ENCODE measurements around the gene MARCHF10.

DNA sequence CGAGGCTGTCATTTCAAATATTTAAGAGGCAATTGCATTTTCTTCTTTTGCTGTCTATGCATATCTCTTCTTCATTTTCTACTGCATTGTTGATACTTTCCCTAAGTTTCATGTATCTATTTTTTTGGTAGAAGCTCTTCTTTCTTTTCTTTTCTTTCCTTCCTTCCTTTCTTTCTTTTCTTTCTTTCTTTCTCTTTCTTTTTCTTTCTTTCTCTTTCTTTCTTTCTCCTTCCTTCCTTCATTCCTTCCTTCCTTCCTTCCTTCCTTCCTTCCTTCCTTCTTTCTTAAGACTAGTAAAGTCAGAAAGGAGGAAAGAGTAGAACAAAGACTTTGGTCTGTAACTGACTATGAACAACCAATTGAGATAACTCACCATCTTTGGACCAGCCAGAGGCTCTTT lies 146.8 kb downstream of the MARCHF10 start:
- TF ChIP-seq, protein P1, sequence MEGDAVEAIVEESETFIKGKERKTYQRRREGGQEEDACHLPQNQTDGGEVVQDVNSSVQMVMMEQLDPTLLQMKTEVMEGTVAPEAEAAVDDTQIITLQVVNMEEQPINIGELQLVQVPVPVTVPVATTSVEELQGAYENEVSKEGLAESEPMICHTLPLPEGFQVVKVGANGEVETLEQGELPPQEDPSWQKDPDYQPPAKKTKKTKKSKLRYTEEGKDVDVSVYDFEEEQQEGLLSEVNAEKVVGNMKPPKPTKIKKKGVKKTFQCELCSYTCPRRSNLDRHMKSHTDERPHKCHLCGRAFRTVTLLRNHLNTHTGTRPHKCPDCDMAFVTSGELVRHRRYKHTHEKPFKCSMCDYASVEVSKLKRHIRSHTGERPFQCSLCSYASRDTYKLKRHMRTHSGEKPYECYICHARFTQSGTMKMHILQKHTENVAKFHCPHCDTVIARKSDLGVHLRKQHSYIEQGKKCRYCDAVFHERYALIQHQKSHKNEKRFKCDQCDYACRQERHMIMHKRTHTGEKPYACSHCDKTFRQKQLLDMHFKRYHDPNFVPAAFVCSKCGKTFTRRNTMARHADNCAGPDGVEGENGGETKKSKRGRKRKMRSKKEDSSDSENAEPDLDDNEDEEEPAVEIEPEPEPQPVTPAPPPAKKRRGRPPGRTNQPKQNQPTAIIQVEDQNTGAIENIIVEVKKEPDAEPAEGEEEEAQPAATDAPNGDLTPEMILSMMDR (IDR thresholded peaks at IDR 0.05), result no peak
- TF ChIP-seq POLR2AphosphoS5 (IDR thresholded peaks at IDR 0.05) (no peak), EP300 (IDR thresholded peaks at IDR 0.05) (no peak)
